Lower leg skin (tissue), 3 donors: ENCODE measurements around the gene SRSF6.
"Not testable (repeated sequence)": the region's sequence is repeated elsewhere in the genome, so short reads cannot be mapped to it uniquely, and the experiment has no call there.

ENCODE experiments used
- CTCF ChIP-seq, 3 donors: fragments of 450-650 bp; IDR thresholded peaks; one replicate each; pipeline ENCODE4 v1.5.1; 2016; ENCODE audit warnings: antibody characterized with exemption in 3 of 3, mild to moderate bottlenecking in 3 of 3, moderate library complexity in 2 of 3
- POLR2A ChIP-seq, 2 donors: fragments of 450-650 bp; IDR thresholded peaks; one replicate each; pipeline ENCODE4 v1.6.1; 2016 to 2017; ENCODE audit warnings: antibody characterized with exemption in 2 of 2, mild to moderate bottlenecking in 1 of 2, moderate library complexity in 1 of 2

DNA sequence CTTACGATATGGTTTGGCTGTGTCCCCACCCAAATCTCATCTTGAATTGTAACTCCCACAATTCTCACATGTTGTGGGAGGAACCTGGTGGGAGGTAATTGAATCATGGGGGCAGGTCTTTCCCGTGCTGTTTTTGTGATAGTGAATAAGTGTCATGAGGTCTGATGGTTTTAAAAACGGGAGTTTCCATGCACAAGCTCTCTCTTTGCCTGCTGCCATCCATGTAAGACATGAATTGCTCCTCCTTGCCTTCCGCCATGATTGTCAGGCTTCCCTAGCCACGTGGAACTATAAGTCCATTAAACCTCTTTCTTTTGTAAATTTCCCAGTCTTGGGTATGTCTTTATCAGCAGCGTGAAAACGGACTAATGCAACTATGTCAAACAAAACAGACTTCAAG, 36.8 kb upstream of the SRSF6 start:
- TF ChIP-seq CTCF, POLR2A (IDR thresholded peaks at IDR 0.05): not testable (repeated sequence)
